GM21825 (cell line): ENCODE measurements around the gene LPCAT3.
"Not testable (repeated sequence)": the region's sequence is repeated elsewhere in the genome, so short reads cannot be mapped to it uniquely, and the experiment has no call there.

Experiments used
- ATAC-seq: cut with Tn5 transposase; IDR thresholded peaks from one replicate; pipeline ENCODE4 v1.9.1; 2021; ENCODE audit warnings: mild to moderate bottlenecking, moderate library complexity; ENCODE audit not compliant: unreplicated experiment

The LPCAT3 gene

GRCh38 chr12:7018350-7019042 is at the start of gene LPCAT3:
LPCAT3 (minus strand) TSS chr12:7018476; CDS start chr12:7018424, 52 bp downstream.
- peak; percentile 89 for ATAC-seq

- no peak for ATAC-seq
These were observed 48.8 kb upstream of the LPCAT3 start for GRCh38 chr12:7067096-7067495.

GRCh38 chr12:7066596-7066995 is 48.3 kb upstream of the LPCAT3 start:
- no peak for ATAC-seq

GRCh38 chr12:7065073-7065623 is 46.9 kb upstream of the LPCAT3 start:
- no peak for ATAC-seq

- no peak for ATAC-seq
These were observed 46.2 kb upstream of the LPCAT3 start for GRCh38 chr12:7064516-7064915.

GRCh38 chr12:7061596-7061995 is 43.3 kb upstream of the LPCAT3 start:
- no peak for ATAC-seq

GRCh38 chr12:7061138-7061537 is 42.9 kb upstream of the LPCAT3 start:
- ATAC-seq, result no peak

- ATAC-seq, result no peak
These were observed 42.2 kb upstream of the LPCAT3 start, which contains the start of gene C1S for GRCh38 chr12:7060353-7060954. C1S (plus strand) TSS chr12:7060718; CDS start chr12:7061913, 1,195 bp downstream.

GRCh38 chr12:7059780-7060179 is 41.5 kb upstream of the LPCAT3 start:
- ATAC-seq, result no peak

- ATAC-seq, result no peak
These were observed 40.6 kb upstream of the LPCAT3 start for GRCh38 chr12:7058850-7059395.

GRCh38 chr12:7058163-7058845 is 40.0 kb upstream of the LPCAT3 start:
- no peak for ATAC-seq

GRCh38 chr12:7055736-7056135 is 37.5 kb upstream of the LPCAT3 start:
- ATAC-seq, result not testable (repeated sequence)

- no peak for ATAC-seq
These were observed 36.6 kb upstream of the LPCAT3 start for GRCh38 chr12:7054925-7055324.

GRCh38 chr12:7049973-7050372 is 31.7 kb upstream of the LPCAT3 start:
- ATAC-seq, result not testable (repeated sequence)

GRCh38 chr12:7049445-7049951 is 31.2 kb upstream of the LPCAT3 start:
- not testable (repeated sequence) for ATAC-seq

- no peak for ATAC-seq
These were observed 29.0 kb upstream of the LPCAT3 start for GRCh38 chr12:7047306-7047705.

- ATAC-seq, result no peak
These were observed 28.3 kb upstream of the LPCAT3 start for GRCh38 chr12:7046383-7047105.

GRCh38 chr12:7045913-7046312 is 27.6 kb upstream of the LPCAT3 start:
- no peak for ATAC-seq

GRCh38 chr12:7042842-7043241 is 24.6 kb upstream of the LPCAT3 start:
- ATAC-seq, result no peak

- no peak for ATAC-seq
These were observed 21.1 kb upstream of the LPCAT3 start for GRCh38 chr12:7039403-7039802.
